CD14-positive monocyte (primary cell): ENCODE measurements around the gene CDC73. TPM values are rescaled to one million over a fixed set of nuclear protein-coding genes. Genes with fewer than 3 reads are reported as not detected.

Source experiments
- DNase-seq, 3 donors: peaks; one replicate each; pipeline ENCODE4 v3.0.0-alpha.2; 2011 to 2022
- H2AFZ ChIP-seq: 2 replicates; pipeline ENCODE4 v1.6.0; 2012; ENCODE audit warnings: mild to moderate bottlenecking, low read depth, low read length, inconsistent platforms; ENCODE audit not compliant: insufficient read depth, poor library complexity, severe bottlenecking
- H3K27ac ChIP-seq, 2 donors: 1 replicate in 1 of 2; 2 replicates in 1 of 2; pipeline ENCODE4 v1.5.1; 2012 to 2013; ENCODE audit warnings: low read length in 2 of 2, control low read depth in 1 of 2, inconsistent platforms in 1 of 2, low read depth in 1 of 2, mild to moderate bottlenecking in 1 of 2
- H3K27me3 ChIP-seq, 2 donors: one replicate each; pipeline versions ENCODE4 v1.6.0 to v1.6.1; 2011 to 2013; ENCODE audit warnings: low read length in 2 of 2; ENCODE audit not compliant: control insufficient read depth in 2 of 2, insufficient read depth in 2 of 2
- H3K36me3 ChIP-seq, 2 donors: replicated peaks in 1 of 2; 1 replicate in 1 of 2; 2 replicates in 1 of 2; pipeline versions ENCODE4 v1.5.1 to v1.6.1; 2012 to 2013; ENCODE audit warnings: low read length in 2 of 2, control low read depth in 1 of 2, inconsistent platforms in 1 of 2, mild to moderate bottlenecking in 1 of 2; ENCODE audit not compliant: insufficient read depth in 2 of 2, control insufficient read depth in 1 of 2
- H3K4me1 ChIP-seq, 2 donors: 1 replicate in 1 of 2; 2 replicates in 1 of 2; pipeline versions ENCODE4 v1.5.1 to v1.6.1; 2012 to 2013; ENCODE audit warnings: low read length in 2 of 2, control low read depth in 1 of 2, inconsistent platforms in 1 of 2, mild to moderate bottlenecking in 1 of 2, moderate library complexity in 1 of 2; ENCODE audit not compliant: insufficient read depth in 2 of 2, control insufficient read depth in 1 of 2
- H3K4me2 ChIP-seq: replicated peaks from 2 replicates; pipeline ENCODE3; 2012; ENCODE audit warnings: low read length, moderate library complexity, mild to moderate bottlenecking; ENCODE audit not compliant: poor library complexity, severe bottlenecking; ENCODE audit errors: extremely low read depth
- H3K4me3 ChIP-seq, 3 experiments: fragments of 200-600 bp in 1 of 3; sonication (generic) in 1 of 3; replicated peaks in 1 of 3; 1 replicate in 2 of 3; 2 replicates in 1 of 3; pipeline ENCODE4 v1.5.1; 2011 to 2013; ENCODE audit warnings: low read length in 3 of 3, mild to moderate bottlenecking in 3 of 3, control low read depth in 2 of 3, low read depth in 2 of 3, inconsistent platforms in 1 of 3, moderate library complexity in 1 of 3
- H3K79me2 ChIP-seq: 2 replicates; pipeline ENCODE4 v1.6.0; 2012; ENCODE audit warnings: mild to moderate bottlenecking, control low read depth, inconsistent platforms, low read length, moderate library complexity; ENCODE audit not compliant: insufficient read depth
- H3K9ac ChIP-seq: 2 replicates; pipeline ENCODE4 v1.6.0; 2017; ENCODE audit warnings: low read length, mild to moderate bottlenecking; ENCODE audit not compliant: insufficient read depth, poor library complexity, severe bottlenecking
- H3K9me3 ChIP-seq, 2 donors: replicated peaks in 1 of 2; 1 replicate in 1 of 2; 2 replicates in 1 of 2; pipeline versions ENCODE4 v1.5.1 to v1.6.1; 2012 to 2013; ENCODE audit warnings: low read length in 2 of 2, control low read depth in 1 of 2; ENCODE audit not compliant: control insufficient read depth in 1 of 2, insufficient read depth in 1 of 2
- H4K20me1 ChIP-seq: 2 replicates; pipeline ENCODE4 v1.6.0; 2012; ENCODE audit warnings: mild to moderate bottlenecking, low read length, control low read depth, moderate library complexity; ENCODE audit not compliant: insufficient read depth
- H3K27ac Mint-ChIP-seq, 7 donors: one replicate each; pipeline ENCODE4 v1.8.0; 2020; ENCODE audit warnings: mild to moderate bottlenecking in 7 of 7, mixed read lengths in 7 of 7, moderate library complexity in 6 of 7, inconsistent platforms in 2 of 7
- H3K27me3 Mint-ChIP-seq, 3 donors: one replicate each; pipeline ENCODE4 v1.8.0; 2021 to 2022; ENCODE audit warnings: low read depth in 3 of 3, mild to moderate bottlenecking in 3 of 3, mixed read lengths in 3 of 3, moderate library complexity in 3 of 3, inconsistent platforms in 1 of 3
- H3K36me3 Mint-ChIP-seq, 2 donors: one replicate each; pipeline ENCODE4 v1.8.0; 2020; ENCODE audit warnings: mixed read lengths in 2 of 2, inconsistent platforms in 1 of 2, mild to moderate bottlenecking in 1 of 2
- H3K4me1 Mint-ChIP-seq: one replicate; pipeline ENCODE4 v1.8.0; 2020; ENCODE audit warnings: mild to moderate bottlenecking, mixed read lengths
- H3K4me3 Mint-ChIP-seq, 2 donors: one replicate each; pipeline ENCODE4 v1.8.0; 2020; ENCODE audit warnings: mild to moderate bottlenecking in 2 of 2, mixed read lengths in 2 of 2, moderate library complexity in 1 of 2
- H3K9me3 Mint-ChIP-seq, 7 donors: one replicate each; pipeline ENCODE4 v1.8.0; 2020 to 2022; ENCODE audit warnings: mixed read lengths in 7 of 7, mild to moderate bottlenecking in 6 of 7, moderate library complexity in 6 of 7, inconsistent platforms in 2 of 7
- WGBS: methylation state at CpG from one replicate; pipeline ENCODE4 v1.1.5; 2013; ENCODE audit warnings: missing lambda C conversion rate; ENCODE audit not compliant: insufficient coverage; 5-methylcytosine and 5-hydroxymethylcytosine counted together
- intact Hi-C, 2 donors: fragments of 100-400 bp; cut with micrococcal nuclease; formaldehyde crosslinking; loops; one replicate each; pipeline versions ENCODE4 v1.15.0 to v1.15.1; 2023
- polyA plus RNA-seq, 3 donors: library from polyadenylated mRNA; depleted of rRNA in 1 of 3; unstranded in 2 of 3; stranded (reverse) in 1 of 3; fragments of 300-500 nt in 2 of 3; fragments of >200 nt in 1 of 3; fragmentation: Illumina TruSeq in 2 of 3; gene quantifications; 1 replicate in 2 of 3; 2 replicates in 1 of 3; pipeline ENCODE4 v1.2.3, GENCODE V29; 2012 to 2021
- TF ChIP-seq, protein P1 (sequence below): fragments of 200-600 bp; IDR thresholded peaks from one replicate; pipeline ENCODE4 v1.8.0; 2022; ENCODE audit warnings: antibody characterized with exemption, mild to moderate bottlenecking

Gene CDC73
- polyA plus RNA-seq, 3 donors: 14.2 to 60.3 (median 57.2) TPM

DNA sequence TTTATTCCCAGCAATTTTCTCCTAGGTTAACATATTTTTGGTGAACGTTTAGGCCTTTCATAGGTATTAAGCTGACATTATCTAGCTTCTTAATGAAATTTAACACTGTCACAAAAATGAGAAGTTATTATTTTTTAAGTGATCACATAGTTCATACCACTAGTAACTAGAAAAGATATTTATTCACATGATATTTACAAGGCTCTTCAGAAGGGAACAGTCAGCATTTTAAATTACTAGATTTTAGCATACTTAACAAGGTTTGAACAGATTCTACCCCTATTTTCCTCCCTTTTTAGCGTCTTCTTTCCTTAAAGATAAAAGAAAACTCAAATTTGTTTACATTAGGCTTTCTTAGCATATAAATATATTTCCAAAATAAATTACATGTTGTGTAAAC is 130.1 kb downstream of the CDC73 start:
- intact Hi-C loops: no loop called here
- H3K9me3 Mint-ChIP-seq: peaks cover 0 to 9% (median 0%) of the 10 kb centered on the region in 7 donors
- H3K4me1 ChIP-seq: no peaks in the 10 kb centered on the region
- no peak overlapping the region for H3K27ac ChIP-seq
- no peak overlapping the region for H3K27ac Mint-ChIP-seq
- H2AFZ ChIP-seq: no peak overlapping the region
- peaks cover 35 to 49% of the 10 kb centered on the region in 2 donors for H3K36me3 Mint-ChIP-seq
- H3K27me3 ChIP-seq: no peaks in the 10 kb centered on the region
- no peak overlapping the region for H3K9ac ChIP-seq
- no peak overlapping the region for H3K4me3 ChIP-seq
- no CpG with 5 or more reads among the region's 2 CpGs for WGBS
- TF ChIP-seq, protein P1, sequence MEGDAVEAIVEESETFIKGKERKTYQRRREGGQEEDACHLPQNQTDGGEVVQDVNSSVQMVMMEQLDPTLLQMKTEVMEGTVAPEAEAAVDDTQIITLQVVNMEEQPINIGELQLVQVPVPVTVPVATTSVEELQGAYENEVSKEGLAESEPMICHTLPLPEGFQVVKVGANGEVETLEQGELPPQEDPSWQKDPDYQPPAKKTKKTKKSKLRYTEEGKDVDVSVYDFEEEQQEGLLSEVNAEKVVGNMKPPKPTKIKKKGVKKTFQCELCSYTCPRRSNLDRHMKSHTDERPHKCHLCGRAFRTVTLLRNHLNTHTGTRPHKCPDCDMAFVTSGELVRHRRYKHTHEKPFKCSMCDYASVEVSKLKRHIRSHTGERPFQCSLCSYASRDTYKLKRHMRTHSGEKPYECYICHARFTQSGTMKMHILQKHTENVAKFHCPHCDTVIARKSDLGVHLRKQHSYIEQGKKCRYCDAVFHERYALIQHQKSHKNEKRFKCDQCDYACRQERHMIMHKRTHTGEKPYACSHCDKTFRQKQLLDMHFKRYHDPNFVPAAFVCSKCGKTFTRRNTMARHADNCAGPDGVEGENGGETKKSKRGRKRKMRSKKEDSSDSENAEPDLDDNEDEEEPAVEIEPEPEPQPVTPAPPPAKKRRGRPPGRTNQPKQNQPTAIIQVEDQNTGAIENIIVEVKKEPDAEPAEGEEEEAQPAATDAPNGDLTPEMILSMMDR: no peak
- H3K4me1 Mint-ChIP-seq: no peaks in the 10 kb centered on the region
- no peak overlapping the region for H3K4me2 ChIP-seq
- H3K36me3 ChIP-seq: peaks cover 32 to 48% of the 10 kb centered on the region in 2 donors
- no peaks in the 10 kb centered on the region for H3K79me2 ChIP-seq
- no peak overlapping the region for H3K4me3 Mint-ChIP-seq
- no peaks in the 10 kb centered on the region for H3K9me3 ChIP-seq
- no peaks in the 10 kb centered on the region for H4K20me1 ChIP-seq
- no peaks in the 10 kb centered on the region for H3K27me3 Mint-ChIP-seq
- no peak for DNase-seq

DNA sequence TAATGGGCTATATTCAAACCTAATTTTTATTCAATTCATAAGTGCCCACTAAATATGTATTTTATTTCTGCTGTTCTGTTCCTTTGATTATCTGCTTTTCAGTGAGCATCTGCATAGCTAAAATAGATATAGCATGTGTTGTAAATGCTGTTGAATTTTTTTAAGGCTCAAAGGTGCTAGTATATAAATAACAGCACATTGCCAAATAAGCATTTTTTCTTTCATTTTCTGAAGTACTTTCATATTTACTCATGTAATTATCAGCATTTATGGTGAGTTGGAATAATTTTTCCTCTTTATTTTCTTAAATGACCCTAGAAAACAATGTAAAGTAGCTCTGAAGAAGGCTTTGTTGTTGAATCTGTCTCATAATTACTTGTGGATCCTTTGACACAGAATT is 134.2 kb downstream of the CDC73 start:
- Mint-ChIP-seq H3K36me3 (peaks cover 14 to 22% of the 10 kb centered on the region in 2 donors), H3K4me1 (no peaks in the 10 kb centered on the region), H3K4me3 (no peak overlapping the region), H3K27ac (no peak overlapping the region), H3K9me3 (no peaks in the 10 kb centered on the region), H3K27me3 (no peaks in the 10 kb centered on the region)
- H3K9me3 ChIP-seq: no peaks in the 10 kb centered on the region
- H3K79me2 ChIP-seq: no peaks in the 10 kb centered on the region
- H3K4me1 ChIP-seq: no peaks in the 10 kb centered on the region
- H3K4me2 ChIP-seq: no peak overlapping the region
- DNase-seq: no peak
- no peak overlapping the region for H3K27ac ChIP-seq
- no peaks in the 10 kb centered on the region for H4K20me1 ChIP-seq
- TF ChIP-seq, protein P1: no peak
- intact Hi-C loops: no loop called here
- H3K36me3 ChIP-seq: peaks cover 6 to 22% of the 10 kb centered on the region in 2 donors
- H3K27me3 ChIP-seq: no peaks in the 10 kb centered on the region
- no peak overlapping the region for H3K4me3 ChIP-seq
- H2AFZ ChIP-seq: no peak overlapping the region
- no peak overlapping the region for H3K9ac ChIP-seq
